Forelimb muscle (tissue), 1 donor: ENCODE results near the gene SPAAR. TPM values are rescaled to one million over a fixed set of nuclear protein-coding genes. Genes with fewer than 3 reads are reported as not detected.
"Not testable (repeated sequence)": the region's sequence is repeated elsewhere in the genome, so short reads cannot be mapped to it uniquely, and the experiment has no call there.

Experiments
- DNase-seq: peaks from one replicate; pipeline ENCODE4 v3.0.0-alpha.2; 2013; ENCODE audit warnings: low read depth
- polyA plus RNA-seq: library from polyadenylated mRNA; unstranded; fragments of 120-200 nt; gene quantifications from one replicate; pipeline ENCODE4 v1.2.1, GENCODE V29; 2013; ENCODE audit not compliant: insufficient read length

Gene SPAAR
- polyA plus RNA-seq, 1 donor = 2.2 TPM

GRCh38 chr9:35904338-35904737 is 5.0 kb upstream of the SPAAR start:
- no peak for DNase-seq

GRCh38 chr9:35905051-35905781 is 4.1 kb upstream of the SPAAR start:
- DNase-seq = no peak

GRCh38 chr9:35905912-35906679 is 3.2 kb upstream of the SPAAR start, which contains the start of gene HRCT1:
HRCT1 (plus strand) TSS chr9:35906202; CDS start chr9:35906288, 86 bp downstream.
- DNase-seq = no peak

DNA sequence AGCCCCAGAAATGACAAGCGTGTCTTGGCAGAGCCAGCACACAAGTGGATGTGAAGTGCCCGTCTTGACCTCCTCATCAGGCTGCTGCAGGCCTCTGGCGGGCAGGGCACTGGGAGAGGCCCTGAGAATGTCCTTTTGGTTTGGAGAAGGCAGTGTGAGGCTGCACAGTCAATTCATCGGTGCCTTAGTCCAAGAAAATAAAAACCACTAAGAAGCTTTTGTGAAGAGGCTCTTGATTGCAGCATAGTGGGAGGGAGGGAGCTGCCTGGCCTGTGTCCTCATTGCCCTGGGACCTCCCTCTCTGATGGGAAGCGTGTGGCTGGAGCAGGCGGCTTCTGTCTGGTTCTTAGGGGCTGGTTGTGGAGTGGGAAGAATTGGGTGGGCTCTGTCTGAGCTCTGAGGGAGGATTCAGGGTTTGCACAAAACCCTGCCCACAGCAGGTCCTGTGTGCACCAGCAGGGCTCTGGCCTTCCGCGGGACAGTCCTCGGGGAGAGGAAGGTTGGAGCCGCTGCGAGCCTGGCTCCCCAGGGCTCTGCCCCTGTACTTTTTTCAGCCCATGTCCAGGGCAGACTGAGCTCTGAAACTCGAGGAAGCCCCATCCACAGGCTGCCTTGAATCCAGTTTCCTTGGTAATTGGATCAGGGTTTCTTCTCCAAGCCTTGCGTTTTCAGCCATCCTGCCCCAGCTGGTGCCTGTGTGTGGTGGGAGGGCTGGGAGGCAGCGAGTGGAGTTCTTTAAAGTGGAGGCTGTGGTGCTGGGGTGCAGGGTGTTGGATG is 2.2 kb upstream of the SPAAR start:
- no peak for DNase-seq

GRCh38 chr9:35907711-35908503 is 1.4 kb upstream of the SPAAR start:
- peak; percentile 80 for DNase-seq

- no peak for DNase-seq
These were observed 675 bp upstream of the SPAAR start for GRCh38 chr9:35908504-35909125.

DNA sequence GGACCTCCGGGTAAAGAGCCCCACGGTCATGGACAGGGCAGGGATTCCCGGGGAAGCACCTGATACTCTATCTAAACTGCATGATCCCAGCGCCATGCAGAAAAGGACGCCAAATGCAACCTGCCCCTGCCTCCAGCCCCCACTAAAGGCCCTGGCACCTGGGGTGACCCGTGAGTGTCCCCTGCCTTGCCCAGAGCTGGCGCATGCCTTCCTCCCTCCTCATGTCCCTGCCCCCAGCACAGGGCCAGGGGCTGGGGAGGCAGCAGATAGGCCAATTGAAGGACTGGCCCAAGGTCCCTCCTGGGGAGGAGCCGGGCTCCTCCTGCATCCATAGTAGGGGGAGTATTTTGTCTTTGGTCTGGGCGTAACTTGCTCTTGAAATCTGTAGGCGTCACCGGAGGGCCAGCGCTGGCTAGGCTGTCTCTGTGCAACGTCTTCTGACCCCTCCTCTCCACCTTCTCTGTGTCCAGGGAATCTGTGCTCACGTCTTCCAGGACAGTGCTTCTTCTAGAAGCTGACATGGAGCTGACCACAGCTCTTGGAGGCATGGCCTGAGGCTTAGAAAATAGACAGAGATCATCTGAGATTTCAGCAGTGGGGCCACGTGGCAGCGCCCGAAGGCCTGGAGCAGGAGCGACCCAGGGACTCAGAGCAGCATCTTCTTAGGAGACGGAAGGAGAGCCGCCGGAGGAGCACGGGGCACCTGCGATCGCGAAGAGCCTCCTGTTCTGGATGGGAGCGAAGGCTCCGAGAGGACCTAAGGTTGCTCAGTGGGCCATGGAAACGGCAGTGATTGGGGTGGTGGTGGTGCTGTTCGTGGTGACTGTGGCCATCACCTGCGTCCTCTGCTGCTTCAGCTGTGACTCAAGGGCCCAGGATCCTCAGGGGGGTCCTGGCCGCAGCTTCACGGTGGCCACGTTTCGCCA is 660 bp downstream of the SPAAR start:
- no peak for DNase-seq

DNA sequence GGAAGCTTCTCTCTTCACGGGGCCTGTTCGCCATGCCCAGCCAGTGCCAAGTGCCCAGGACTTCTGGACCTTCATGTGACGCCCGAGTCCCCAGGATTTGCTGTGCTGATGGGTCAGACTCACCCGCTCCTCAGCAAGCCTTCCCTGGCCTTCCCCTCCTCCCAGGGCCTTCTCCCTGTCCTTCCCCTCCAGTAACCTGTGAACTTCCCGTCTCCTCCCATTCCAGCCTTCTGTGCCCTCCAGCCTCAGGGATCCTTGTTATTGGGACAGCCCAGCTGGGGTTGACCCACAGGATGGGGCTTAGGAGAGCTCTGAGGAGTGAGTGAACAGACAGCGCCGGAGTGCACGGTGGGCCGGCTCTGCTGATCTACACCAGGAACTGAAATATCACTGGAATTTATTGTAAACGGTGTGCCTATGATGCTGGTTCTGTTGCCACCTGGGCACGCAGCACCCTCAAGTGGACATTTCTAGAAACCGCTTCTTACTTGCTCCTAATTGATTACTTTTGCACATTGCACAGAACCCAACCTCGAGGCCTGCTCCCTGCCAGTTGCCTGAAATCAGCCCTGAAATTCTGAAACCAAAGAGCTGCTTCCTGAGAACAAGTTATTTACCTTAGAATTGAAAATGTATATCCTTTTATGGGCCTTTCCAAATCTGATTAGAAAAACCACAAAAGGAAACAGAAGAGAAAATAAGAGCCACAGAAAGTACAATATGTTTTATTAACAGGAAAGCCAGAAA is 1.5 kb downstream of the SPAAR start:
- DNase-seq = no peak

GRCh38 chr9:35911690-35912089 is 2.4 kb downstream of the SPAAR start:
- no peak for DNase-seq

GRCh38 chr9:35912791-35913400 is 3.6 kb downstream of the SPAAR start:
- no peak for DNase-seq

DNA sequence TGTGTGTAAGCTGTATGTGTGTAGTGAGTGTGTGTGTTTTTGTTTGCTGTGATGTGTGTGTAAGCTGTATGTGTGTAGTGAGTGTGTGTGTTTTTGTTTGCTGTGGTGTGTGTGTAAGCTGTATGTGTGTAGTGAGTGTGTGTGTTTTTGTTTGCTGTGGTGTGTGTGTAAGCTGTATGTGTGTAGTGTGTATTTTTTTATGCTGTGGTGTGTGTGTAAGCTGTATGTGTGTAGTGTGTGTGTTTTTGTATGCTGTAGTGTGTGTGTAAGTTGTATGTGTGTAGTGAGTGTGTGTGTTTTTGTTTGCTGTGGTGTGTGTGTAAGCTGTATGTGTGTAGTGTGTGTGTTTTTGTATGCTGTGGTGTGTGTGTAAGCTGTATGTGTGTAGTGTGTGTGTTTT is 4.1 kb downstream of the SPAAR start:
- not testable (repeated sequence) for DNase-seq

- DNase-seq = no peak
These were observed 5.1 kb downstream of the SPAAR start for GRCh38 chr9:35914301-35914807.

- no peak for DNase-seq
These were observed 6.5 kb downstream of the SPAAR start for GRCh38 chr9:35915681-35916294.

DNA sequence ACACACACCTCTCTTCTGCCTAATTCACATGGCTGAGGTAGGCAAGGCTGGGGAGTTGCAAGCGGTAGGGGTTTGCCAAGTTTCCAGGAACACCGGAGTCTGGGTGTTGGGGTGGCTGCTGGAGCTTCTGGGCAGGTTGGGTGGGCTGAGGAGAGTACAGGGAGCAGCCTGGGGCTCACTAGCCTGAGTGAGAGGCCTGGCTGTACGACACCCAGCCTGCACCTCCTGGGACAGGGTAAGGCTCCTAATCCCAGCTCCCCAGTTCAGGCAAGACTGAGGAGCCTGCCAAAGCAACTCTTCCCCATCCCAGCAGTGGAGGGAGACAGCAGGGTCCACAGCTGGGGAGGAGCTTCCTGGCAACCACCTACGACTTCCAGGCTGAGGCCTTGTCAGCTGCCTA is 8.0 kb downstream of the SPAAR start:
- no peak for DNase-seq

DNA sequence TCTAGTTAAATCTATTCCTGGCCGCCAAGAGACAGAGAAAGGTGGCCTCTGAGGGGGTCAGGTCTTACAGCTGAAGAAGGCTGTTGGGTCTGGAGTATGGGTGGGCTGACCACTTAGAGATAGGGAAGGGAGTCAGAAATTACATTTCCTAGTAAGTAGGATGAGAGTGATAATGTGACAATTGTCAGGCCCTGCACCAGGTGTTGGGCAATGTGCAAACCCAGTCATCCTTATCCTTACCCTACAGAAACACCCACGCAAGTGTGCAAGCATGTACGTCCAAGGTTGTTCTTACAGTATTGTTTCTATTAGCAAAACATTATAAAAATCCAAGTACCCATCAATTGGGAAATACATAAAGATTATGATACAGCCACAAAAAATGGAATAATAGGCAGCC is 9.5 kb downstream of the SPAAR start:
- no peak for DNase-seq

DNA sequence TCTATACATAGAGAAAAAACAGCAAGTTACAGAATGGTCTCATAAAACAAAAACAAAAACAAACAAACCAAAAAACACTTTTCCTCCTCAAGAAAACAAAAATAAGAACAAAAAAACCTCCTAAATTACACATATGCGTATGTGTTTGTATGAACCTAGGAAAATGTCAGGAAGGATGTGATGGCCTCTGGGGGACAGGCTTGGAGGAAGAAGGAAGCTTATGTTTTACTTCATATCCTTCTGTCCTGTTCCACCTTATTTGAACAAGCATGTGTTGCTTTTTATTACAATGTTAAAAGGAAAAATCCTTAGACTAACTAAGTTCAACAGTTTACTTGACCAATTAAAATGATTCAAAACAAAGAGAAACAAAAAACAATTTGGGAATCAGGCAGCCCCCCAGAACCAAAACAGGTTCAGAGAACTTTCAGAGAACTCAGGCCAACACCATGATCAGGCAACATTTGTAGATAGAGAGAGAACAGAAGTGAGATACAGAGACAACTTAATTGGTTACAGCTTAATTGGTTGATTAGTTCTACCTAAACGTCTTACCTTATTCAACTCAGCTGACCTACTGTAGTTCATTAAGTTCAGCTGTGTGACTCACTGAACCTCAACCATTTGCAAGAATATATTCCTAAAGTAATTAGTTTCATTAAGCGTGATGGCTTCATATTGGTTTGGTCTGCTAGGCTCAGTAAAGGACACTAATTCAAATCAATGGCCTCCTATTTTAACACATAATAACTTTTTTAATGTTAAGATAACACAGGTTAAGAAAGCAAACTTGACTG is 10.1 kb downstream of the SPAAR start:
- no peak for DNase-seq

- DNase-seq = no peak
These were observed 10.8 kb downstream of the SPAAR start for GRCh38 chr9:35920051-35920620.
